HG02588 (cell line): ENCODE data around the gene ZC3H18.
"Not testable (repeated sequence)": the region's sequence is repeated elsewhere in the genome, so short reads cannot be mapped to it uniquely, and the experiment has no call there.

ENCODE experiments used
- ATAC-seq: cut with Tn5 transposase; IDR thresholded peaks from one replicate; pipeline ENCODE4 v1.9.1; 2021; ENCODE audit warnings: mild to moderate bottlenecking, moderate library complexity; ENCODE audit not compliant: unreplicated experiment

ZC3H18 gene

DNA sequence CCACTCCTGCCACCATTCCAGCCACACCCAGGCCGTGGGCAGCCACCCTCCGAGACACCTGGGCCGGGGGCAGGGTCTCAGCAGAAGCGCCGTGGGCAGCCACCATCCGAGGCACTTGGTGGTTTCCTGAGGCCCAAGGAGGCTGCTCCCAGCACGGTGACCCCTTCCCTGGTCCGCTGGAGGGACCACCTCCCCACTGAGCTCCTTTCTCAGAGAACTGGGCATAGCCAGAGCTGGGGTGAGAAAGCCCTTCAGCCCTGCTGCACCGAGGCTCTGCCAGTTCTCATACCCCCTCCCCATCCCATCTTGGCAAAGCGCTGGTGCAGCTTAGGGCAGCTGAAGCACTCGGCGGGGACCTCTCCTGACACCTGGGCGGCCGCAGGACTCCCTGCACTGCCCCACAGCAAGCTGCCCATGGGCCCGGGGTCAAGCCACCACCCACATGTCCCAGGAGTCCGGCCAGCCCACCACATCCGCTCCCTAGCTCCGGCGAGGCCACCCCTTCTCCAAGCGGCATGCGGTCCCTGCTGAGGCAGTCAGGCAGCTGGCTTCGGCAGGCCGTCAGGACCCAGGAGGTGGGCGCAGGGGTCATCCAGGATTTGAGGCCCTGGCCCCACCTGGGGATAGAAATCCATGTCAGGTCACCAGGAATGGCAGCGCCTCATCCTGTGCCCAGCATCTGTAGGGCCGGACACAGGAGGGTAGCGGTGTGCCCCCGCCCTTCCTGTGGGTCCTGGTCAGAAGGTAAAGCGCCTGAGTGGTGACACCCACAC is 82.0 kb downstream of the ZC3H18 start:
- ATAC-seq: no peak

DNA sequence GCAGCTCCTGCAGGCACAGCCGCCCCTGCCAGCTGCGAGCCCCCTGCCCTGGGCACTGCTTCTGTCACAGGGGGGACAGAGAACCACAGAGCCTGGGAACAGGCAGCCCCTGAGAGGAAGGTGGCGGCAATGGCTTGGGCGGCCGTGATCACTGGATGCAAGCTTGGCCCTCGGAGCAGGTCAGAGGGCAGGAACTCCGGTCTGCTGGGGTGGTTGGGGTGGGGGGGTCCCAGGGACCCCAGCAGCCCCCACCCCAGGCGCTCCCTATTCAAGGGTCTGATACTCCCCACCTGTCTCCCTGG is 82.5 kb downstream of the ZC3H18 start:
- ATAC-seq: no peak

DNA sequence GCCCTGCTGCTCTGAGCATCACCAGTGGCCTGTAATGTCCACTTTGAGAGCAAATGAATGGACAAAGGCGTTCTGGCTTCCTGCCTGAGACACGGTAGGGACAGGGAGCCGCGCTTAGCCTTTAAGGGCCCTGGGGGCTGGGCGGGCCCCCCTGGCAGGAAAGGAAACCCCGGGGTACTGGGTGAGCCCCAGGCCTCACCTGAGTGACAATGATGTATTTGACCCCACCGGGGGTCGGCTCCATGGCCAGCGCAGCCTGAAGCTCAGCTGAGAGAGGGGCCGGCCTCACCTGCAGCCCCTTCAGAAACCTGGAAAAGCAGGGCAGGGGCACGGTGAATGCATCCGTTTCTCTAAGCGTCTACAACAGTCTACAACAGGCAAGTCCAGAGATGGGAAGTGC is 82.9 kb downstream of the ZC3H18 start:
- ATAC-seq: no peak

DNA sequence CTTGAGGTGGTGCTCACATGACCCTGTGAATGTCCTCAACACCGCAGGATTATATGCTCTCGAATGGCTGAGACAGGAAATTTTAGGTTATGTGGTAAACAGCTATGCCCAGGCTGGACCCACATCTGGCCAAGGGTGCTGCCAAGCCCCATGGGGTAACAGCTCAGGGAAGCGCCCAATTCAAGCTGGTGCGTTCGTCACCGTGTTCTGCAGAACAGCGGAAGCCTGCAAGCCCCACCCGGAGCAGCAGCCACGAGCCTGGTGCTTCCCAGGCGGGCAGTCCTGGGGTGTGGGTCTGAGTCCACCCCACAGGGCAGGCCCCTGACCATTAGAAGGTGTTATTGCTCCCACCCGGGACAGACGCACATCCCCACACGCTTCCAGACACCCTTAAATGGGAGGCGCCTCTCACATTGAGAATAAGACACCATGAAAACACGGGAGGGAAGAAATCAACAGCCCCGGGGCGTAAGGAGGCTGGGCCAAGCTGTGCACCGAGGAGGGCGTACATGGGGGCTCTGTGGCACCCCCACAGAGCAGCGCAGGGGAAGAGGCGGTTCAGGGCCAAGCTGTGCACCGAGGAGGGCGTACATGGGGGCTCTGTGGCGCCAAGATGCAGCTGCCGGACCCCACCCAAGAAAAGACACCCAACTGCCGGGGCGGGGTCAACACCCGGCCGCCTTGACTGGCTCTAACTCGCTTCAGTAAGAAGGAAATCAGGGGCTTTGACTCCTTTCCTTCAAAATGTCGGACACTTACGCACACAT is 83.6 kb downstream of the ZC3H18 start:
- ATAC-seq: no peak

DNA sequence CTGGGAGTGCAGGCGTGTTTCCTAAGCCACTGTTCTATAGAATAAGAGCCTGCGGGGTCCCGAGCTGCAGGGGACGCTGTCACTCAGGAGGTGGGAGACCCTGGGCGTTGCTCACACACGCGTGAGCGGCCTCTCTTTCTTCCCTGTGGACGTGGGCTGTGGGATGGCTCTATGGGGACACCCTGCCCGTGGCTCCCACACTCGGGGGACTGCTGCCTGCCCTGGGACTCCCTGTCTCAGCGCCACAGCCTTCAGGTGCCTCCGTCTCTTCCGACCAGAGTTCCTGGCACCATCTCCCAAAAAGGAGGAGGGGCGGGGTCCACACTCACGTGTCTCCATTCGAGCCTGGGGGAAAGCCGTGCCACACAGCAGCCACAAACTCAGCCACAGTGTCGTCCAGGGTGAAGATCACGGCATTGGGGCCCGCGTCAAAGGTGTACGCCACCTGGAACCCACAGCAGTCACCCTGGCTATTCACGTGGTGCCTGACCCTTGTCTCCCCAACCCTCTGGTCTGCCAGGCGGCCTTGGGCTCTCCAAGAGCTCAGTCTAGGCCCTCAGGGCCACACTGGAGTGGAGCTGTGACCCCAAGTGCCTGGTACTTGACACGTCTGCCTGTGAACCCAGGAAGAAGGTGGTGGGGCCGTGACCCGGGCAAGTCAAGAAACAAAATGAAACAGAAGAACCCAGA is 84.3 kb downstream of the ZC3H18 start:
- no peak for ATAC-seq

DNA sequence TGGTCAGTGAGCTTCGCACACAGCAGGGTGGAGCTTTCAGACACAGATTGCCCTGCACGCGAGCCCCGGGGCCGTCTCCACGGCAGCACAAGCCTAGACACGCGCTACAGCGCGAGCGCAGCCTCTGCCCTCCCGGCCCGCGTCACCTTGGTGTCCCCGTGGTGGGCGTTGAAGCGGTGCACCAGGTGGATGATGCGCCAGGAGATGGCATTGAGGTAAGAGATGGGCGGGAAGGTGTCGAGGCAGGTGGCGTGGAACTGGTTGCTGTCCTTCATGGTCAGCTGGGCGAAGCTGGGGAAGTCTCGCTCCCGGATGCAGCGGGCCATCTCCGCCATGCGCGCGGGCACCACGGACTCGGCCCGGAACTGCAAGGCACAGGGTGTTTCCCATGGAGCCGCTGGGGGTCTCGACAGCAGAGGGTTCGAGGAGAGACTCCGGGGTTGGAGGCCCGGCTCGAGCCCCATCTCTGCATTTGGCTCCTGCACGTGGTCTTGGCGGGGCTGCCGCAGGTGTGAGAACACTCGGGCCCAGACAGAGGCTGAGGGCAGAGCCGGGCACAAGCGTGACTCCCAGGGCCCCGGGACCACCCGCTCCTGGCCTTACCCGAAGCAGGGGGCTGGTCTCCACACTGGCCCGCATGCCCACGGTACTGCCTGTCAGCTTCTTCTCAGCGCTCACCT is 85.0 kb downstream of the ZC3H18 start:
- no peak for ATAC-seq

DNA sequence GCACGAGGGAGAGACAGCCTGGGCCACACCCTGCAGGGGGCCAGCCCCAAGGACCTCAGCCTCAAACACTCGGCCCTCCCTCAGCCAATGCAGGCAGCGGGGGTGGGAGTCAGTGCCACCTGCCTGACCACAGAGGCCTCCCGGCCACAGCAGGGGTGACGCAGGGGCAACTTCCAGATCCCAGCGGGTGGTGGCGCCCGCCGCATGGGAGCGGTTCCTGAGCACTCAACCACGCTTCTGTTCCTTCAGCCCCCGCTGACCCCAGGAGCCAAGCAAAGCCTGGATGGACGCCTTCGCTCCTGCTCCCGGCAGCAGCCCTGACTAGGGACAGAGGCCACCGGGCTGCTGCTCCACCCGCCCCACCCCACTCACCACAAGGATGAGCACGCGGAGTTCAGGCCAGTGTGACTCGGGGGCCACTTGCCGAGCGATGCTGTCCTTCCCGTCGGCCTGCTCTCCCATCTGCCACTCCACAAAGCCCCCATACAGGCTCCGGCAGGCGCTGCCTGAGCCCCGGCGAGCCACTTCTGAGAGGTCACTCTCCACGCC is 85.6 kb downstream of the ZC3H18 start:
- ATAC-seq: no peak

DNA sequence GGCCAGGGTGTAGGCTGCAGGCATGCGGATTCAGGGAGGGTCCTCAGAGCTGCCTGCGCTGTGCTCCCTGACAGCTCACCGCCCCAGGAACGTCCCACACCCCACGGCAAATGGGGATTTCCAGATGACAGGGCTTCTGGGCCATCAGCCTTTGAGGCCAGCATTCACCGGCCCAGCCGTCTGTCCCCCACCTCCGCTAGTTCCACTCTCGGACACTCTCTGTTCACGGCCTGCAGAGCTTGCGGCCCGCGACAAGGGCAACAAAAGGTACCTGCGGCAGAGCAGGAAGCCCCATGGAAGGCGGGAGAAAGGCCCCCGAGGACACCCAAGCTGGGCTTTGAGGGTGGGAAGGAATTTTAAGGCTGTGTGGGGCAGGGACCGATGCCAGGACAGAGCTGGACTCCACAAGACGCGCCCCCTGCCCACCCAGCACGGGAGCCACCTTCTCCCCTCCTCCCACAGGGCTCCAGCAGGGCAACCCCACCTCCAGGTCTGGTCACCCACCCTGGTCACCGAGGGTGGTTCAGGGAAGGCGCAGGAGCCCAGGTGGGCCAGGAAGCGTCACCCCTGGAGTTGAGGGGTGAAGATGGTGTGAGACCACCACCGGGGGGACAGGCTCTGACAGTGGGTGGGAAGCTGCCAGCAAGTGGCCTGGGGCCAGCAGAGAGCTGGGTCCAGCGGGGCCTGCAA is 86.2 kb downstream of the ZC3H18 start:
- no peak for ATAC-seq

DNA sequence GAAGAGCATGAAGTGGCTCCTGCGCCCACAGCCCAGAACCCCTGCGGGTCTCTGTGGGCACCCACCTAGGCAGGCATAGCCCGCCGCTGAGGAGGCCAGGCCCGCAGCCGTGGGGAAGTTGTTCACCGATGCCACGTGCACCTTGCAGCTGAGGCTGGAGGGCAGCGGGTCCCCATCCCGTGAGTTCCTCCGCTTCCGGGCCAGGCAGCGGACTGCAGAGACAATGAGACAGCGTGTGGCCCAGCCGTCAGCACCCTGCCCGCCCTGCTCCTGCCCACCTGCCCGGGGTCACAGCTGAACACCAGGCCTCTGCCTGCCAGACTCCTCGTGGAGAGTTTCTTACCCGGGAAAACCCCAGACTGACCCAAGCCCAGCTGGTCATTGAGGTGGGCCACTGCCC is 87.2 kb downstream of the ZC3H18 start:
- ATAC-seq: no peak

DNA sequence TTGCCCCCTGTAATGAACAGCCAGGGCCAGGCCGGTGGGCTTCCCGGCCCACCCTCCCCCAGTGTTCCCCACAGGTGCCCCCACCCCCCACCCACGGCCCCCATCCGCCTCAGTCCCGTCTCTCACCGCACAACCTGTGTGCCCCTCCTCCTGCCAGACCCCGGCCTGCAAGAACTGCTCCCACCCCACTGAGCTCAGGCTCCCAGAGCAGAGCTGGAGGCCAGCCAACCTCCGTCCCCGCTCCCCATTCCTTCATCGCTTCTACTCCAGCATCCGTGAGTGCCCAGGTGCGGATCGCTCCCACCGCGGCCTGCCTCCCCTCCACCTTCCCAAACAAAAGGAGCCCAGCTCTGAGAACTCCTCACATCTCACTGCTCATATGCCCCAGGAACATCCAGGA is 88.5 kb downstream of the ZC3H18 start:
- ATAC-seq: no peak

DNA sequence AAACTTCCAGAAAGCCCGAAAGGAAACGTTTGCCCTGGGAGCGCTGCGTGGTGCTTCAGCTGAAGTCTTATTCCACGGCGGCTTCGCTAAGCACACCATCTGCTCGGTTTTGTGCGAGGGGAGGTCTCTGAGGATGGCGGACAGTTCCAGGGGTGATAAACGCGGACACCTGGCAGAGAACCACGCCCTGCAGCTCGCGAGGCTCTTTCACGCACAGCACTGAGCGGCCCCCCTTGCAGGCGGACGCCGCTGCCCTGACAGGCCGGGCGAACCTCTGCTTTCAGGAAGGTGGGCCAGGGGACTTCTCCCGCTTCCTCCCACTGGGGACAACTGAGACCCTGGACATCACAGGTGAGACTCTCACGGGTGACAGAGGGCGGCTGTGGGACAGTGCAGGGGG is 89.0 kb downstream of the ZC3H18 start:
- no peak for ATAC-seq

DNA sequence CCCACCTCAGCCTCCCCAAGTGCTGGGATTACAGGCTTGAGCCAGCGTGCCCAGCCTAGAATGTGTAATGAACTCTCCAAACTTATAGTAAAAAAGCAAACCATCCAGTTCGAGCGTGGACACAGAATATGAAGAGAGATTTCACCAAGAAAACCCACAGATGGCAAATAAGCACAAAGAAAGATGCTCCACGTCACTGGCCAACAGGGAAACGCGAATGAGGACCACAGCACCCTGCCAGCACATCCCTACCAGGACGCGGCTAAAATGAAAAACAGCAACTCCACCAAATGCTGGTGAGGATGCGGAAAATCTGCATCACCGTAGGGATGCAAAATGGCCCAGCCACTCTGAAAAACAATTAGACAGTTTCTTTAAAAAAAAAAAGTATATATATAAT is 91.3 kb downstream of the ZC3H18 start:
- no peak for ATAC-seq

DNA sequence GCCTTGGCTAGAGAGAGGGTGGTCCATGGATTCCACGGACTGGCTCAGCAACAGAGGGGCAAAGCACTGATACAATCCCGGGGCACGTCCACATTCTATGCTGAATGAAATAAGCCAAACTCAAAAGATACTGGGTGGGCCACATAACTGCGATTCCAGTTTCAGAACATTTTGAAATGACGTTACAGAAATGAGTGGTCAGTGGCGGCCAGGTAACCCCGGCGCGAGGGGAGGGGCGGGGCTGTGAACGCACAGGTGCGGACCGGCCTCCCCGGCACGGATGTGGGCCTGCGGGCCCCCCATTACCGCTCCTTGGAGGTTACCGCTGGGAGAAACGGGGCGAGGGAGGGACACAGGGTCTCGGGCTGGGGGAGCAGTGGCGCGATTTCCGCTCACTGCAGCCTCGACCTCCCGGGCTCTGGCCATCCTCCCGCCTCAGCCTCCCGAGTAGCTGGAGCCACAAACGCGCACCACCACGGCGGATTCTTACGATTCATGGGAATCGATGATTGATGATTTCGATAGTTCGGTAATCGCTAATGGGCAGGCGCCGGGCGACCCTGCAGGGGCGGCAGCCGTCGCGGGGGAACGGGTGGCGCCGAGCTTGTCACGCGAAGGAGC is 92.1 kb downstream of the ZC3H18 start:
- no peak for ATAC-seq

DNA sequence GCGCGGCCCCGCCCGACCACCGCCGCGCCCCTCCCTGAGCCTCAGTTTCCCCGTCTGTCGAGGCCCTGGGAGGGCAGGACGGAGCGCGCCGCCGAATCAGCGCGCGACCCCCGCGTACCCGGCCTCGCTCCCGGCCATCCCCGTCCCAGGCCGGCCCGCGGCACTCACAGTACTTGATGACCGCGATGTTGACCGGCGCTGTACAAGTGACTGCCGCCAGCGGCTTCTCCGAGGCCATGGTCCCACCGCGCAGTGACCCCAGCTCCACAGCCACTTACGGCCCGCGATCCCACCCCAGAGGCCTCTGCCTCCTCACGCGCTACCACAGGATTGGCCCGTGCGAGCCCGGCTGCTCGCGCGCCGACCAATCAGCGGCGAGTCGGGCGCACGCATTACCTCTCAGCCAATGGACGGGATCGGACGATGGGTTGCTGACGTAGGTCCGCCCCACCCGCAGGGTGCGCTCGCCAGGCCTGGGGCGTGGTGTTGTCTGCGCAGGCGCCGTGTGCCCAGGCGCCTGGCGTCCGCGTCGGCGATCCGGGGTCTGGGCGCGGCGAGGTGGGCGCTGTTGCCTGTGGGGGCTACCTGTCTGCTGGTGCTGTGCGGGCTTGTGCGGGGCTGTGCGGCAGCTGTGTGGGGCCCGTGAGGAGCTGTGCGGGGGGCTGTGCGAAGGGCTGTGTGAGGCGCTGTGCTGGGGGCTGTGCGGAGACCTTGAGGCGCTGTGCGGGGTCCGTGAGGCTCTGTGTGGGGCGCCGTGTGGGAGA is 92.8 kb downstream of the ZC3H18 start, which contains the start of gene MVD:
TSS of gene MVD (minus strand) at position 249 of the 764 bp plus-strand sequence. CDS start at position 238, 11 bp downstream.
- ATAC-seq: peak; percentile 91

DNA sequence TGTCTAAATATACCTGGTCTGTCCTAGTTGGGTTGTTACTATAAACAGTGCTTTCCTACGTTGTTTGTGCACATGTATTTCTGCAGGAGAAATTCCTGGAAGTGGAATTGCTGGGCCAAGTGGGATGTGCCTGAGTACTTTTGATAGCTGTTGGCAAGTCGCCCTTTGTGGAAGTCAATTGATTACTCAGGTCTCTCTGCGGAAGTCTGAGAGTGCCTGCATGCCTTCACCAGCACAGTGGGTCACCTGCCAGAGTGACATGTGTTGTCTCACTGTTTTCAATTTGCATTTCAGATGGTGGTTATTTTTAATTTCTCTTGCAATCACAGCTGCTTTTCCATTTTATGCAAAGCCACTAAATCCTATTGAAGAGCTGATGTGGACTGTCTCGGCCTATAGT is 94.9 kb downstream of the ZC3H18 start:
- ATAC-seq: no peak

DNA sequence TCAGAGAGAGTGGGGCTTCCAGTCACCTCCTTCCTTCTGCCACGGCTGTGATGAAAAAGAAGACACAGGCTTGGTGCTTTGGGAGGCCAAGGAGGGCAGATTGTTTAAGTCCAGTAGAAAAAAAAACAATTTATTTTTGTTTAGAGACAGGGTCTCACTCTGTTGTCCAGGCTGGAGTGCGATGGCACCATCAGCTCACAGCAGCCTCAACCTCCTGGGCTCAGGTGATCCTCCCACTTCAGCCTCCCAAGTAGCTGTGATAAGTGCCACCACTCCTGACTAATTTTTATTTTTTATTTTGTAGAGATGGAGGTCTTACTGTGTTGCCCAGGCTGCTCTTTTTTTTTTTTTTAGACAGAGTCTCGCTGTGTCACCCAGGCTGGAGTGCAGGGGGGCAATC is 95.4 kb downstream of the ZC3H18 start:
- no peak for ATAC-seq

DNA sequence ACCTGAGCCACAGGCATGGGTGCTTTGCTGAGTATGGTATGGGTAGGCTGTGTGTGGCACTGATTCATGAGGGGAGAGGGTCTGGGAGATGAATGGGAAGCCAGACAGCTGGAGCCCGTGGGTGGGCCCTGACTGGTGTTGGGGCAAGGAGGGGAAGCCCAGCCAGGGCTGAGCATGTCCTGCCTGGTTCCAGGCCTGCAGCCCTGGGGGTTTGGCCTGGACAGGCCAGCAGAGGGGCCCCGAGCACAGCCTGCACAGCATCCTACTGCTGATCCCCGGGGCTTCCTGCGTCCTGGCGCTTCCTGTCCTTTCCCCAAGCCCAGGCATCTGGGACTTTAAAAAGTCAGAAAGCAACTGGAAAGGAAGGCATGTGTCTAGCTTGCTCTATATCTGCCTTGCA is 97.3 kb downstream of the ZC3H18 start:
- no peak for ATAC-seq

DNA sequence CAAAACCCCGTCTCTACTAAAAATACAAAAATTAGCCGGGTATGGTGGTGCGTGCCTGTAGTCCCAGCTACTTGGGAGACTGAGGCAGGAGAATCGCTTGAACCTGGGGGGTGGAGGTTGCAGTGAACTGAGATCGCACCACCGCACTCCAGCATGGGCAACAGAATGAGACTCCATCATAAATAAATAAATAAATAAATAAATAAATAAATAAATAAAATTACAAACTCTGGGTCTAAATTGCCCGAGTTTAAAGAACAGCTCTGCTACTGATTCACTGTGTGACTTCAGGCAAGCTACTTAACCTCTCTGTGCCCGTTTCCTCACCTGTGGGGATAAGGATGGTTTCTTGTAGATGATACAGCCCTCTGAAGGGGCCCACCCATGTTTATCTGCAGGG is 99.3 kb downstream of the ZC3H18 start:
- not testable (repeated sequence) for ATAC-seq

DNA sequence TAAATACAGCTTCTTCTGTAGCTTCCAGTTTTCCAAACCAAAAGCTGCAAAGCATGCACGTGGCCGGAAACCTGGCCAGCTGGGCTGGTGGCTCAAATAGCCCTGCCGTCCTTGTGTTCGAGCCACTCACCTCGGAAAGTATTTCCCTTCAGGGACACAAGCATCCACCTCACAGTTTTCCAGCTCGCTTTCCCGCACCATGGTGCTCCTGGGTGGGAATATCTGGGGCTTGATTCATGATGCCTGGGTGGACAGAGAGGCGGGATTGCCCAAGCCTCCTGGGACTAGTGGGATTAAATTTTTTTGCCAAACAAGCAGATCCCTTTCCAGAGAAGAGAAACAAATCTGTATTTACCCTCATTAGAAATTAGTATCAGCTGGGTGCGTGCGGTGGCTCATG is 99.8 kb downstream of the ZC3H18 start:
- ATAC-seq: no peak
